Measurements from ENCODE around the gene SND1.

SND1 gene

DNA sequence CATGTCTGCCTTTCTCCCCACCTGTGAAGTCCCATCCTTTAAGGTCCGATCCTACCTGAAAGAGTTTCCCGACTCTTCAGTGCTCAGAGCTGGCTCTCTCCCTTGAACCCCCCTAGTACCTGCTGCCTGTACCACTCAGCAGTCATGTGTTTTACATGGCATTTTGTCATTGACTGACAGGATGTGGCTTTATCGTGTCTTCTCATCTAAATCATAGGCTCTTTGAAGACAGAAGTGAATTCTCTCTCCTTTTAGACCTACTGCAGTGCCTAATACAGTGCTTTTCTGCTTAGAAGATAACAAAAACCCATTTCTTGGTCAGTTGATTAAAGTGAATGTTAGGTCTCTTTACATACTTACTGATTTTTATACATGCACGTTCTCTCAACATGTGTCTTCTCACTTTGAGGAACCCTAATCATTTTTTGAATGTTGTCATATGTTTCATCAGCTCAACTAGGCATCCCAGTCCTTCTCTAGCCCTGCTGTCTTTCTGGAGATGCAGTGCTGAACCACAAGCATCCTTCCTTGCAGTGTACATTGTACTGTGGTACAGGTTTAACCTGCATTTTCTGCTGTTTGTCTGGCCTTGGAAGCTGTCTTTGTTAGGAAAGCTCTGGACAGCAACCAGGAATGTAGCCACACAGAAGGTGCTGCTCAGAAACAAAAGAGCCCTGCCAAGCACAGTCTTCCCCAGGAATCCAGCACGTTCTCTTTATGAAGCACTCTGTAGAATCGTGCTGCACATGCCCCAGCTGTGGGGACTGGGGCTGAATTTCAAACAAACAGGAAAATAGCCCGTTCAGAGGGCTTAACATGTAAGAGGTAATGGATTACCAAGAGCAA lies 407.4 kb downstream of the SND1 start:
- Histone ChIP-seq H3K27ac (ENCODE audit: low read depth, low read length) (no peak overlapping the region), H3K9me3 (ENCODE audit: control insufficient read depth in 1 of 2, low read length in 2 of 2) (no peaks in the 10 kb centered on the region), H3K27me3 (ENCODE audit: control insufficient read depth in 1 of 2, insufficient read depth in 2 of 2, low read length in 2 of 2) (no peaks in the 10 kb centered on the region), H3K36me3 (ENCODE audit: control insufficient read depth in 1 of 2, insufficient read depth in 2 of 2, low read length in 2 of 2) (peaks cover 3 to 5% of the 10 kb centered on the region in 2 donors), H3K9ac (ENCODE audit: low read depth in 1 of 2, low read length in 2 of 2) (no peak overlapping the region), H3K4me1 (ENCODE audit: control insufficient read depth in 1 of 2, insufficient read depth in 2 of 2, low read length in 2 of 2) (no peaks in the 10 kb centered on the region), H3K4me3 (ENCODE audit: low read depth in 1 of 2, low read length in 2 of 2) (no peak overlapping the region)

DNA sequence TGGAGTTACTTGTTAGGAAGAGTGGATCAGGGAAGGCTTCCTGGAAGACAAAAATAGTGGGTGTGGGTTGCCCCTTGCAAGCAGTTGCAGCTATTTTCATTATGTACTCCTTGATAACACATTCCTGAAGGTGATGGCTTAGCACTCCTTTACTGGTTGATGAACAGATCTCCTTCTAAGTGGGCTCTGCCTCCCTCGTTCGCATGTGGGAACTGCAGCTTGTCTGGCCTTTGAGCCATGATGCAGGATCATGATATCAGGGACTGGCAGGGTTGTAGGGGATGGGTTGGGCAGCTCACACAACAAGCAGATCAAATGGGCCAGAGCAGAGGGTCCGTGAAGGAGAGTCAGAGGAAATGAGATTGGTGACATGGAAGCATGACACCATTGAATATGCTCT lies 408.0 kb downstream of the SND1 start:
- Histone ChIP-seq H3K27me3 (ENCODE audit: control insufficient read depth in 1 of 2, insufficient read depth in 2 of 2, low read length in 2 of 2) (no peaks in the 10 kb centered on the region), H3K9ac (ENCODE audit: low read depth in 1 of 2, low read length in 2 of 2) (no peak overlapping the region), H3K27ac (ENCODE audit: low read depth, low read length) (no peak overlapping the region), H3K4me1 (ENCODE audit: control insufficient read depth in 1 of 2, insufficient read depth in 2 of 2, low read length in 2 of 2) (no peaks in the 10 kb centered on the region), H3K4me3 (ENCODE audit: low read depth in 1 of 2, low read length in 2 of 2) (no peak overlapping the region), H3K36me3 (ENCODE audit: control insufficient read depth in 1 of 2, insufficient read depth in 2 of 2, low read length in 2 of 2) (peaks cover 3 to 5% of the 10 kb centered on the region in 2 donors), H3K9me3 (ENCODE audit: control insufficient read depth in 1 of 2, low read length in 2 of 2) (no peaks in the 10 kb centered on the region)

DNA sequence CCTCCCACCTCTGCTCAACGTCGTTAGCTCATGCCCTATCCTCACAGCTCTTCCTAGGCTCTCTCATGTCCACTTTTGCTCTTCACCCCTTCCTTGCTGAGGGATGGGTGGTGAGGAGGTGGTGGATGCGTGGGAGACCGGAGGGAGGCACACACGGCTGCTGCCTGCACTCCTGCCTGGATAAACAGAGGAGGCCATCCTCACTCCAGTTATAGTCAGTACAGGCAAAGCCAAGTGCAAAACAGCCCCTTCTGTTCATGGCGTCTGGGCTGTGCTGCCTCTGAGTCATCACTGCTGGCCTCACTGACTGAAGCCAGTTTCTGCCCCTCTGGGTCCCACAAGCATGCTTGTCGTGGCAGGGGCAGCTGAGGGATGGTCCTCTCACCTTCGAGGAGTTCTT lies 411.1 kb downstream of the SND1 start:
- Histone ChIP-seq H3K36me3 (ENCODE audit: control insufficient read depth in 1 of 2, insufficient read depth in 2 of 2, low read length in 2 of 2) (peaks cover 3 to 7% of the 10 kb centered on the region in 2 donors), H3K9me3 (ENCODE audit: control insufficient read depth in 1 of 2, low read length in 2 of 2) (no peaks in the 10 kb centered on the region), H3K27me3 (ENCODE audit: control insufficient read depth in 1 of 2, insufficient read depth in 2 of 2, low read length in 2 of 2) (no peaks in the 10 kb centered on the region), H3K27ac (ENCODE audit: low read depth, low read length) (no peak overlapping the region), H3K9ac (ENCODE audit: low read depth in 1 of 2, low read length in 2 of 2) (no peak overlapping the region), H3K4me1 (ENCODE audit: control insufficient read depth in 1 of 2, insufficient read depth in 2 of 2, low read length in 2 of 2) (no peaks in the 10 kb centered on the region), H3K4me3 (ENCODE audit: low read depth in 1 of 2, low read length in 2 of 2) (no peak overlapping the region)

DNA sequence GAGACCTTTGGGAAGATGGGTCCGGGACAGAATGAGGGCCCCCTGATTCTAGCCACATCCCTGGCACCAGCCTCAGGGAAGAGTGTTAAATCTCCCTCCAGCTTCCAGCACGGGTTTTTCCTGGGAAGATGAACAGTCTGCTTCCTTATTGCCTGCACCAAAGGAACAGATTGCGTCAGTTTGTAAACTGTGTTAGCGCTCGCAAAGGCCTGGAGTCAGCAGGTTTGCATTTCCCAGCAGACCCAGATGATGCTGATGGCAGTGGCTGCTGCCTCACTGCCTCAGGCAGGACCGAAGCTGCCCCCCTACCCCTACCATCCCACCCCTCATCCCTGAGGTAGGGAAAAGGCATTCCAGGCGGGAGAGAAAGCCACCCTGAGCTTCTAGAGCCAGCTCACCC lies 413.9 kb downstream of the SND1 start:
- Histone ChIP-seq H3K27me3 (ENCODE audit: control insufficient read depth in 1 of 2, insufficient read depth in 2 of 2, low read length in 2 of 2) (no peaks in the 10 kb centered on the region), H3K9me3 (ENCODE audit: control insufficient read depth in 1 of 2, low read length in 2 of 2) (no peaks in the 10 kb centered on the region), H3K4me1 (ENCODE audit: control insufficient read depth in 1 of 2, insufficient read depth in 2 of 2, low read length in 2 of 2) (no peaks in the 10 kb centered on the region), H3K9ac (ENCODE audit: low read depth in 1 of 2, low read length in 2 of 2) (no peak overlapping the region), H3K36me3 (ENCODE audit: control insufficient read depth in 1 of 2, insufficient read depth in 2 of 2, low read length in 2 of 2) (peaks cover 3 to 5% of the 10 kb centered on the region in 2 donors), H3K4me3 (ENCODE audit: low read depth in 1 of 2, low read length in 2 of 2) (no peak overlapping the region), H3K27ac (ENCODE audit: low read depth, low read length) (no peak overlapping the region)

DNA sequence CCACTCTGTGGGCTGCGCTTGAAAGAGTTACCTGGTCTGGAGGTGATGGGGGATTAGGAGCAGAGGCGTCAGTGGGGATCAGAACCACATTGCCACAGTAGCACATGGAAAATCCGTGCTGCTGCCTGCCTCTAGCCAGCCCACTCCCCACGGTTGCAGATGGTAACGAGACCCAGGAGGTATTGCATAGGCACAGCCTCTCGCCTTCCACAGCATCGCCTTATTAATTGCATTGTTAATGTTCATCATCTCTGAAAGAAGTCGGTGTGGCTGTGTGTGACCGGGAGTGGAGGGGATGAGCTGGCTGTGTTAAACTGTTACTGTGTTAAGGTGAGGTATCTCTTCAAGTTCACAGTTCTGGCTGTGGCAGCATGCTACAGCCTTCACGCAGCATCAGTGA lies 414.4 kb downstream of the SND1 start:
- Histone ChIP-seq H3K9me3 (ENCODE audit: control insufficient read depth in 1 of 2, low read length in 2 of 2) (no peaks in the 10 kb centered on the region), H3K4me3 (ENCODE audit: low read depth in 1 of 2, low read length in 2 of 2) (no peak overlapping the region), H3K4me1 (ENCODE audit: control insufficient read depth in 1 of 2, insufficient read depth in 2 of 2, low read length in 2 of 2) (no peaks in the 10 kb centered on the region), H3K9ac (ENCODE audit: low read depth in 1 of 2, low read length in 2 of 2) (no peak overlapping the region), H3K27me3 (ENCODE audit: control insufficient read depth in 1 of 2, insufficient read depth in 2 of 2, low read length in 2 of 2) (no peaks in the 10 kb centered on the region), H3K27ac (ENCODE audit: low read depth, low read length) (no peak overlapping the region), H3K36me3 (ENCODE audit: control insufficient read depth in 1 of 2, insufficient read depth in 2 of 2, low read length in 2 of 2) (peaks cover 3 to 5% of the 10 kb centered on the region in 2 donors)

DNA sequence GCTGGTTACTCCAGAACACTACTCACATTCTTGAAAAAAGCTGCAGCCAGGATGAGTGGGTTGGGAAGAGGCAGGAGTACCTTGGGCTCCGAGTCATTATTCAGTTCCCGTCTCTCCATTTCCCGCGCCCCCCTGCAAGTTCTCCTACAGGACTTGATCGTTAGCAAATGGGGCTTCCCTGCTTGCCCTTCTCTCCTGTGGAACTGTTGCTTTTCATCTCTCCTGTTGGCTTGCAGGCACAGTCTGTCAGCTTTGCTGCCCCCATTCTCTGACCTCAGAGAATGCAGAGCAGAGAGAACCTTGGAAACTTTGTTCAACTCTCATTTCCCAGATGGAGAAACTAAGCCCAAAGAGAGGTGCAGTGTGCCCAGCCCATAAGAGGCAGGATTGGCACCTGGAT lies 414.9 kb downstream of the SND1 start:
- no peaks in the 10 kb centered on the region for H3K4me1 ChIP-seq (ENCODE audit: control insufficient read depth in 1 of 2, insufficient read depth in 2 of 2, low read length in 2 of 2)
- H3K9ac ChIP-seq (ENCODE audit: low read depth in 1 of 2, low read length in 2 of 2) = no peak overlapping the region
- no peak overlapping the region for H3K4me3 ChIP-seq (ENCODE audit: low read depth in 1 of 2, low read length in 2 of 2)
- H3K27me3 ChIP-seq (ENCODE audit: control insufficient read depth in 1 of 2, insufficient read depth in 2 of 2, low read length in 2 of 2) = no peaks in the 10 kb centered on the region
- H3K36me3 ChIP-seq (ENCODE audit: control insufficient read depth in 1 of 2, insufficient read depth in 2 of 2, low read length in 2 of 2) = peaks cover 5 to 7% of the 10 kb centered on the region in 2 donors
- H3K9me3 ChIP-seq (ENCODE audit: control insufficient read depth in 1 of 2, low read length in 2 of 2) = no peaks in the 10 kb centered on the region
- no peak overlapping the region for H3K27ac ChIP-seq (ENCODE audit: low read depth, low read length)

DNA sequence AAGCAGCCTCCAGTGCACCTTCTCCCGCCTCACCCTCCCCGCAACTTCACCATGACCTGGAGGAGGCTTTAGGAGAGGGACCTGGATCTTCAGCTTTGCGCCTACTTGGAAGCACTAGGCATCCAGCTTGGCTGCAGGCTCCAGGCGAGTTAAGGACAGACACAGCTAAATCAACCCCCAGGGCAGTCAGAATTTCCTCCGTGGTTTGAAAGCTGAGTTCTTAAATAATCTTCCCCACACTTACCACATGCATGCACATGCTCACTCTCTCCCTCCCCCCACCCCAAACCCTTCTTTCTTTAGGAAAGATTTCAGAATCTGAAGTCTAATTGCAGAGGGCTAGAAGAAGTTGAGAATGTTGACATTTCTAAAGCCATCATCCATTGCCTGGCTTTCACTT lies 416.0 kb downstream of the SND1 start:
- no peak overlapping the region for H3K27ac ChIP-seq (ENCODE audit: low read depth, low read length)
- no peak overlapping the region for H3K9ac ChIP-seq (ENCODE audit: low read depth in 1 of 2, low read length in 2 of 2)
- H3K9me3 ChIP-seq (ENCODE audit: control insufficient read depth in 1 of 2, low read length in 2 of 2) = no peaks in the 10 kb centered on the region
- no peaks in the 10 kb centered on the region for H3K27me3 ChIP-seq (ENCODE audit: control insufficient read depth in 1 of 2, insufficient read depth in 2 of 2, low read length in 2 of 2)
- H3K36me3 ChIP-seq (ENCODE audit: control insufficient read depth in 1 of 2, insufficient read depth in 2 of 2, low read length in 2 of 2) = peaks cover 5 to 11% of the 10 kb centered on the region in 2 donors
- no peak overlapping the region for H3K4me3 ChIP-seq (ENCODE audit: low read depth in 1 of 2, low read length in 2 of 2)
- no peaks in the 10 kb centered on the region for H3K4me1 ChIP-seq (ENCODE audit: control insufficient read depth in 1 of 2, insufficient read depth in 2 of 2, low read length in 2 of 2)

DNA sequence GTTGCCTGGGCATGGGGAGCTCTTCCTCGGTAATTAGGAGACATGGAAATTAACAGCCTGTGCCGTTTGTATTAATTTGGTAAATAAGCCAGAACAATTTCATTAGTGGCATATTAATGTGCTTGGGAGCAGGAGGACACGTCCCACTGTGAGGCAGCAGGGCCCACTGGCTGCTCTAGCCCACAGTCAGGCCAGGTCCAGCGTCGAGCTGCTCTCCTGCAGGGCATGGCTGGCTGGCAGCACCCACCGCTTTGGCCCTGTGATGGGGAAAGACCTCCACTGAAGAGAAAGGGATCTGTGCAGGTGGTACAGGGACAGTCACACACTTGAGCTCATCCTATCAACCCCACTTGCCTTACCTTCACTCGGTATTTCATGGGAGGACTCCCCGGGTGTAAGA lies 416.8 kb downstream of the SND1 start:
- Histone ChIP-seq H3K27me3 (ENCODE audit: control insufficient read depth in 1 of 2, insufficient read depth in 2 of 2, low read length in 2 of 2) (no peaks in the 10 kb centered on the region), H3K27ac (ENCODE audit: low read depth, low read length) (no peak overlapping the region), H3K9me3 (ENCODE audit: control insufficient read depth in 1 of 2, low read length in 2 of 2) (no peaks in the 10 kb centered on the region), H3K9ac (ENCODE audit: low read depth in 1 of 2, low read length in 2 of 2) (no peak overlapping the region), H3K4me3 (ENCODE audit: low read depth in 1 of 2, low read length in 2 of 2) (no peak overlapping the region), H3K4me1 (ENCODE audit: control insufficient read depth in 1 of 2, insufficient read depth in 2 of 2, low read length in 2 of 2) (no peaks in the 10 kb centered on the region), H3K36me3 (ENCODE audit: control insufficient read depth in 1 of 2, insufficient read depth in 2 of 2, low read length in 2 of 2) (peaks cover 8 to 9% of the 10 kb centered on the region in 2 donors)

DNA sequence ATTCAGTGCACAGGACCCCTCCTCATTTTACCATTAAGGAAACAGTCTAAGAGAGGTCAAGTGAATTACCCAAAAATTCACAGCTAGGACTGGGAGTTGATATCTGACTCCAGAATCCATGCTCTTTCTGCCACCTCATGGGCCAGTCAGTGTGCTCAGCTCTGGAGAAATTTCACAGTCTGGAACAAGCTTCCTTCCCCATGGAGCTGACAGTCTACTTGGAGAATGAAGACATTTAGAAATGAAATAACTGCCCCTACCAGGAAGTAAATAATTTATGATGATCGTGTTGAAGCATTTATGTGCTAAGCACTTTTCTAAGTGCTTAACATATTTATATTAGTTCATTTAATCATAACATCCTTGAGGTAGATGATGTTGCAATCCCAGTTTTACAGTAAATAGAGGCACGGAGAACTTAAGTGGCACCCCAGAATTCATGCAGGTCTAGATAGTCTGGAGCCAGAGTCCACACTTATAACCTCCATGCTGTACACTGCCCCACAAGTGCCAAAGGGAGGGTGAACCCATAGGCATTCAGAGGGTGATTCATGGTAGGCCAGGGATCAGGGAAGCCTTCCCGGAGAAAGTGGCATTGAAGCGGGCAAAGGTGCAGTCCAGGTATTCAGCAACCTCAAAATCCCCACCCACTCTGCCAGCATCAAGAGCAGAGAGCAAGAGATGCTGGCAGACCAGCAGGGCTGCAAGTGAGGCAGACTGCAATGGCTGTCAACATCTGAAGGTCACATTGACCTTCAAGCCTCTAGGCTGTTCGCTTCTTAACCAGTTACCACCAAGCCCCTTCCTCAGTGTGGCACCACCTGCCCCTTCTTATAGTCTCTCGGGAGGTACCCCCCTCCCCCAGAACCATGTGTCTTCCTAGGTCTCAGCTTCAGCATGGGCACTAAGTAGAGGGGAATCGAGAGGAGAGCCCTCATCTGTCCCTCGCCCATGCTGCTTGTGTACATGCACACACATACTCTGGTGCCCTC lies 417.7 kb downstream of the SND1 start:
- Histone ChIP-seq H3K4me3 (ENCODE audit: low read depth in 1 of 2, low read length in 2 of 2) (no peak overlapping the region), H3K27me3 (ENCODE audit: control insufficient read depth in 1 of 2, insufficient read depth in 2 of 2, low read length in 2 of 2) (no peaks in the 10 kb centered on the region), H3K9me3 (ENCODE audit: control insufficient read depth in 1 of 2, low read length in 2 of 2) (no peaks in the 10 kb centered on the region), H3K4me1 (ENCODE audit: control insufficient read depth in 1 of 2, insufficient read depth in 2 of 2, low read length in 2 of 2) (no peaks in the 10 kb centered on the region), H3K36me3 (ENCODE audit: control insufficient read depth in 1 of 2, insufficient read depth in 2 of 2, low read length in 2 of 2) (peaks cover 9 to 16% of the 10 kb centered on the region in 2 donors), H3K9ac (ENCODE audit: low read depth in 1 of 2, low read length in 2 of 2) (no peak overlapping the region), H3K27ac (ENCODE audit: low read depth, low read length) (no peak overlapping the region)

DNA sequence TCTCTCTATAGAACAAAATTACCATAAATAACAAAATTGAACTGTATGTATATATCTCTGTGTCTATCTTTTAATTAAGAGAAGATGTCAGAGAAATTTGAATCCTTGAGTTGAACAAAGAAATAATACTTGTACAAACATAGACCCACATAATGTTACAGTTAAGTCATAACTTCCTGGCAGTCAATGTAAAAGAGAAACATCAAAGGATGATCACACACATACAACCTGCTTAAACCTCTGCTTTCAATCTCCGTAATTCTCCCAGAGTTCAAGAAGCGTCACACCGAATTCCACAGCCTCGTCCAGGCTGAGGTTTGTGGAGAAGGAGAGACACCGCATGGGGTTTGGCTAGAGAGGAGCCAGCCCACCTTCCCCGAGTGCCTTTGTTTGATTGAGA lies 419.4 kb downstream of the SND1 start:
- no peak overlapping the region for H3K9ac ChIP-seq (ENCODE audit: low read depth in 1 of 2, low read length in 2 of 2)
- H3K27ac ChIP-seq (ENCODE audit: low read depth, low read length) = no peak overlapping the region
- H3K9me3 ChIP-seq (ENCODE audit: control insufficient read depth in 1 of 2, low read length in 2 of 2) = no peaks in the 10 kb centered on the region
- H3K4me1 ChIP-seq (ENCODE audit: control insufficient read depth in 1 of 2, insufficient read depth in 2 of 2, low read length in 2 of 2) = peaks cover 1 to 2% of the 10 kb centered on the region in 2 donors
- no peak overlapping the region for H3K4me3 ChIP-seq (ENCODE audit: low read depth in 1 of 2, low read length in 2 of 2)
- H3K36me3 ChIP-seq (ENCODE audit: control insufficient read depth in 1 of 2, insufficient read depth in 2 of 2, low read length in 2 of 2) = peaks cover 9 to 18% of the 10 kb centered on the region in 2 donors
- no peaks in the 10 kb centered on the region for H3K27me3 ChIP-seq (ENCODE audit: control insufficient read depth in 1 of 2, insufficient read depth in 2 of 2, low read length in 2 of 2)

All from duodenal mucosa (tissue), 2 donors.